Measurements from ENCODE around the gene PRKAG2. TPM values are rescaled to one million over a fixed set of nuclear protein-coding genes. Genes with fewer than 3 reads are reported as not detected.
"Not testable (repeated sequence)": the region's sequence is repeated elsewhere in the genome, so short reads cannot be mapped to it uniquely, and the experiment has no call there.

Gene PRKAG2
- polyA plus RNA-seq, 4 donors, result 24.9 to 44.4 (median 28.2) TPM

DNA sequence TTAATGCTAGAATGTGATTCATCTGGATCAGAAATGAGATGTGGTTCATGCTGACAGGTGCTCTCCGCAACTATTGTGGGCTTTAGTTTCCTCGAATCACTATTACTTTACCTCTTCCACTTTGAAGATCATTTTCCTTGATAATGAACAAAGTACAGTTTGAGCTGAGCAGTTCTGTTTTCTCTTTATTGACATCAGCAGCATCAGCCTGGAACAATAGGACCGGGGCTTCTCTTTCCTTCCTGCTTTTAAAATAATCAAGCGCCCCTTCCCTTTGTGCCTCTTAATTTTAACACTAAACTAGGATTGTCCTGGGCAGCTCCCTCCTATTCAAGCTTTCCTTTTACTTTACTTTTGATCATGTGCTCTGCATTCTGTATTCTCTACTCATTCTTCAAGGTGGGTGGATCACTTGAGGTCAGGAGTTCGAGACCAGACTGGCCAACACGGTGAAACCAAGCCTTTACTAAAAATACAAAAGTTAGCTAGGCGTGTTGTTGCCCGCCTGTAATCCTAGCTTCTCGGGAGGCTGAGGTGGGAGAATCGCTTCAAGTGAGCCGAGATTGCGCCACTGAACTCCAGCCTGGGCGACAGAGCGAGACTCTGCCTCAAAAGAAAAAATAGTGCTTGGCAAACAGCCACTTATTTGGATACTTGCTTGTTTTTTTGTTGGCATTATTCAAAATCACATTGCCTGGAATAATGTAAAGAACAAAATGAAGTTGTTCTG is 290.2 kb downstream of the PRKAG2 start:
- DNase-seq (ENCODE audit: low read depth in 4 of 4, low spot score in 2 of 4), result no peak

DNA sequence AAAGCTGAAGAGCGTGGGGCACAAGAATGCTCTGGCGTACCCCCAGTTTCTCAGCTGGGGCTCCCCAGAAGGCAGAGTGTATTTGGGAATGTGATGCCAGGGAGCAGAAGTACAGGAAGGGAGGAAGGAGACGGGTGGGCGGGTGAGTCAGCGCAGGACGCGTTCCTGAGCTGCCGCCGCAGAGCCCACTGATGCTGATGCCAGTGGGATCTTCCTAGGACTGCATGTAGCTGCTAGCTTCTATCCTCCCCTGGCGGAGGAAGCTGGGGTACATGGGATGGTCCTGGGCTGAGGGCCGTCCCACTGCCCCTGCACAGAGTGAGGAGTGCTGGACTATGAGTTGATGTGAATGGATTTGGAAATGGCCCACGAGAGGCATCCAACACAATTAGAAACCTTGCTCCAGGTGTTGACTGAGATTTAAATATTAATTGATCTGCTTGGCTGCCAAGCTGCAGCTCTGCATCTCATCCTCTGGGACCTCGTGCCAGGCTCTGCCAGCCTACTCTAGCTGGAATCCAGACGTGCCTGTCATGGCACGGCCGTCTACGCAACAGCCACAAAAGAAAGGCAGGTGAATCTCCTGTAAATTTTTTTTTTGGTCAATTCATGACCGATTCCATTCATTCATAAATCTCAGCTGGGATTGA is 291.0 kb downstream of the PRKAG2 start:
- no peak for DNase-seq (ENCODE audit: low read depth in 4 of 4, low spot score in 2 of 4)

DNA sequence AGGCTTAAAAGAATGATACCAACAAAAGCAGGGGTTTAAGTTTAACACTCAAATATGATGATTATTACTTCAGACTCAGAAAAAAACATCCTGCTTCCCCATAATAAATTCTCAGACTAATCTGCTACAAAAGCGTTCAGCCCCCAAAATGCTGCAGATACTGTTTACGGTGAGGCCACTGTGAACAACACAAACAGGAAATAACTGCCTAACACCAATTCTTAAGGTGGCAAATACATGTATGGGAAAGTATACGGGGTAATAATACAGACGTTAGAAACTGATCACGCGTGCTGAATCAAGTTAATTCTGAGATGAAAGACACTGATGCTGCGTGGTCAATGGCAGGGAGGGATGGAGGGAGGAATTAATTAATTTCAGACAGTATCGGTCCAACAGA is 295.2 kb downstream of the PRKAG2 start:
- DNase-seq (ENCODE audit: low read depth in 4 of 4, low spot score in 2 of 4), result no peak

DNA sequence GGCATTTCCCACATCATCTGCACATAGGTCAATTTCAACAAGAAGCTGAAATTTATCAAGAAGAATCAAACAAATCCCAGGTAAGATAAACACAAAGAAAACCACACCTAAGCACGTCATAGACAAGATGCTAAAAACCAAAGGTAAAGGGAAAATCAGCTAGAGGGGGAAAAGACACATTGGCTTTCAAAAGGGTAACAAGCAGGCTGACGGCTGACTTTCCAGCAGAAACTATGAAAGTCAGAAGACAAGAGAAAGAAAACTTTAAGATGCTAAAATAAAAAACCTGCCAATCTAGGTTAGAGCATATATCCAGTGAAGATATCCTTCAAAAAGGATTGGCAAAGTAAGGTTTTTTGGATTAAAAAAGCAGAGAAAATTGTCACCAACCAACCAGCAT is 297.3 kb downstream of the PRKAG2 start:
- no peak for DNase-seq (ENCODE audit: low read depth in 4 of 4, low spot score in 2 of 4)

DNA sequence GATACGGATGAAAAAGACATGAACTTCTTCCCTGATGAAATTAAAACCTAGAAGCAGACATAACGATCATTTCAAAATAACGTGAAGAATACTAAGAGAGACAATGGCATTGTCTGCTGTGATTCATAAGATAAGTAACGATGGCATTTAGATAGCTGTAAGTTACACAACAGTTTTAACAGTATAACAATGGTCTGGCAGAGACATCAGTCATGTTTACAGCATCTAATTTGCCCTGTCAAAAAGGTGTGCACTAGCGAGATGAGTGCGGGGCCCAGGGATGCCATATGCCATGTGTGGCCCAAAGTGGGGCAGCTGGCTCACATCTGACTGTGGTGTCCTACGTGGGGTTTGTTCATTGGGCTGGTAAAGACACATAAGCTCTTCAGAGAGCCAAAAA is 301.5 kb downstream of the PRKAG2 start:
- no peak for DNase-seq (ENCODE audit: low read depth in 4 of 4, low spot score in 2 of 4)

DNA sequence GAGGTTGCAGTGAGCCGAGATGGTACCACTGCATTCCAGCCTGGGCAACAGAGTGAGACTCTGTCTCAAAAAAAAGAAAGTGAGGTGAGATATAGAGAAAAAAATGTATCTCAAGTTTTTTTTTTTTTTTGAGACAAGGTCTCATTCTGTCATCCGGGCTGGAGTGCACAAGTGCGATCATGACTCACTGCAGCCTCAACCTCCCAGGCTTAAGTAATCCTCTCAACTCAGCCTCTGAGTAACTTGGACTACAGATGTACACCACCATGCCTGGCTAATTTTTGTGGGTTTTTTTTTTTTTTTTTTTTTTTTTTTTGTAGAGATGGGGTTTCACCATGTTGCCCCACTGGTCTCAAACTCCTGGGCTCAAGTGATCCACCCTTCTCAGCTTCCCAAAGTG is 303.9 kb downstream of the PRKAG2 start:
- not testable (repeated sequence) for DNase-seq (ENCODE audit: low read depth in 4 of 4, low spot score in 2 of 4)

DNA sequence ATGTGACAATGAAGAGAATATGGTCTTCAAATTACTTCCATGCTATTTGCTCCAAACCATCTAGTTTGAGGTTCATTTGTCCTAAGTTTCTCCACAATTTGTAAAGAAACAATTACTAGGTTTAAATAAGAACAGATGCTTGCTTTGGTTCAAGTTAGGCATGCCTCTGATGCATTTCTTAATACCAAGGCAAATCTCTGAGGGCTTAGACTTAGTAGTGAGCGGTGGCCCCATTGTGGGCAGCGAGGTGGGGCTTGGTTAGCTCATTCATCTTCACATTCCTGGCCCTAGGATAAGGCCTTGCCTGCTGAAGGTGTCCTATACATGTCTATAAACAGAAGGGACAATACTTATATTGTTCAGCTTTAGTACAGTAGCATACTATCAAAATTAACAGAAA is 304.8 kb downstream of the PRKAG2 start:
- no peak for DNase-seq (ENCODE audit: low read depth in 4 of 4, low spot score in 2 of 4)

DNA sequence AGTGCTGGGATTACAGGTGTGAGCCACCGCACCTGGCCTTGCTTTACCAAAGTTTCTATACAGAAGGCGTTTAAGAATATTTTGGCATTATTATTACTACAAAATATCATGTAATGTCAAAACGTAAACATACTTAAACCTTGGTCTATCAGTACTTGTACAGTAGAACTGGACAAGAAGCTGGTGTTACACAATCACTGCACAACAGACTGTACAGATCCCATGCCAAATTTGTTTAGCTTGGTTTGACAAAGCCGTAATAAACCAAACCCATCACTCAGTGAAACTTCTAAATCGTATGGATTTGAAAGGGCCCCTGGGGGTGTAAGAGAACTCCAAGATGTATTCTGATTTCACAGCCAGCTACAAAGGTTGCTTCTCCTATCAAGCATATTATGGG is 305.4 kb downstream of the PRKAG2 start:
- no peak for DNase-seq (ENCODE audit: low read depth in 4 of 4, low spot score in 2 of 4)

DNA sequence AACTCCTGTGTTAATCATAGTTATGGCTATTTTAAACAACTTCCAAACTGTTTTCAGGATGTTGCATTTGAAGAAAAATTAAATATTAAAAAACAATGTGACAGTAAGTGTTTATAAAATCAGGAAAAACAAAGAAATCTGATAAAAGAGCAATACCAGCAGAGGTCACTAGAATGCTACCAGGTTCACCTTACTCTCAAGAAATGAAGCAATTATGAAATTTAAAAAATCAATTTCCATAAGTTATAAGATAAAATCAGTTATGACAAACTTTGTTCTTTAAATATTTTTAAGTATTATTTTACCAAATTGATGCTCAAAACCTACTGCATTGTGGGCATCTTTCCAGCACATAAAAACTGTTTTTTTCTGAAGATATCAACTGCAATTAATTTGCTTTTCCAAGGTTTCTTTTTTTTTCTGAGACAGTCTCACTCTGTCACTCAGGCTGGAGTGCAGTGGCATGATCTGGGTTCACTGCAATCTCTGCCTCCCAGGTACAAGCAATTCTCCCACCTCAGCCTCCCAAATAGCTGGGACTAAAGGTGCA is 306.5 kb downstream of the PRKAG2 start:
- DNase-seq (ENCODE audit: low read depth in 4 of 4, low spot score in 2 of 4), result no peak

DNA sequence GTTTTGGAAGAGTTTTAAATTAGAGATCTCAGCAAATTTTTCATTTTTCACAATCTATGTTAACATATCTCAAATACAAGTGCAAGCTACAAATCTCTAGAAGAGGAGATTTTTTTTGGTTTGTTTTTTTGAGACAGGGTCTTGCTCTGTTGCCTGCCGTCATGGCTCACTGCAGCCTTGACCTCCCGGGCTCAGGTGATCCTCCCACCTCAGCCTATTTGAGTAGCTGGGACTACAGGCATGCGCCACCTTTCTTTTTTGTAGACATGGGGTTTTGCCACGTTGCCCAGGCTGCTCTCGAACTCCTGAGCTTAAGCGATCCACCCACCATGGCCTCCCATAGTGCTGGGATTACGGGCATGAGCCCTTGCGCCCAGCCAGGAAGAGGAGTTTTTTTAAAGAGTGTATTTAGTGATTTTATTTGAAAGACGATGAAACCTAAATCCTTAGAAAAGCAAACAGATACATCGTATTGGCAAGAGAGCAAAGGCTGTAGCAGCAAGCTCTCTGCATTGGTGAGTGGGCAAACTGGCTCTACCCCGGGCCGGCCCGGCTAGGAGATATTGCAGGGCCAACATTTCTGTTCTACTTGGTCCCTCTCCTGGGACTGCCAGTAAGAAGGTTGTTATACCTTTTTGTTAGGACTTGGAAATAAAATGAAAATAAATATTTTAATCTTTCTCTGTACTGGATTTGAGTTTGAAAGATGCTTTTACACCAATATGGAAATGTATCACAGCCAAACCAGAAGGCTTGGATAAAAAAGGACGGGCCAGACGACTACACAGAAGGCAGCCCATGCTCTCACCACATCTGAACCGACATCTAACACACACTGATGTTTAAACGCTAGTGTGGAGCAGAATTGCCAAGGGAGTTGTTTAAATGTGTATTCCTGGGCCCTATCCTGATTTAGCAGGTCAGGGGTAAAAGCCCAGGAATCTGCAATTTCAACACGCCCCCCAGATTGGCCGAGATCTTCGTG is 307.7 kb downstream of the PRKAG2 start:
- DNase-seq (ENCODE audit: low read depth in 4 of 4, low spot score in 2 of 4), result peak in 1 of 4 donors; percentile 43

DNA sequence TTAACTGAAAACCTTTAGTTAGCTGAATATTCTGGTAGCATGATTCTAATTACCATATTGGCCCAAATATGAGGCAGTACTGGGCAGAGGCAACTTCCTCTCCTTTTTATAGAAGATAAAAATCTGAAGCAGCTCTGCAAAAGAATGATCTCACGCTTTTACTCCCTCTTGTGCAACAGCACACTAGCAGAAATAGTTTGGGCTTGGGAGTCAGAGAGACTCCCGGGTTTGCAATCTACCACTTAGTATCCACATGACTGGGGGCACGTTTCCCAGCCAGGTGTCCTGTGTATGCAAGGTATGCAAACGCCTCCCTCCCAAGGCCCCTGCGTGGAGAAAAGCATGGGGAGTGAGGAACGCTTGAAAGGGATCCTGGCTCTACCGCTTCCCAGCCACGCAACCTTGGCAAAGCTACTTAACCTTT is 310.0 kb downstream of the PRKAG2 start:
- DNase-seq (ENCODE audit: low read depth in 4 of 4, low spot score in 2 of 4), result no peak

DNA sequence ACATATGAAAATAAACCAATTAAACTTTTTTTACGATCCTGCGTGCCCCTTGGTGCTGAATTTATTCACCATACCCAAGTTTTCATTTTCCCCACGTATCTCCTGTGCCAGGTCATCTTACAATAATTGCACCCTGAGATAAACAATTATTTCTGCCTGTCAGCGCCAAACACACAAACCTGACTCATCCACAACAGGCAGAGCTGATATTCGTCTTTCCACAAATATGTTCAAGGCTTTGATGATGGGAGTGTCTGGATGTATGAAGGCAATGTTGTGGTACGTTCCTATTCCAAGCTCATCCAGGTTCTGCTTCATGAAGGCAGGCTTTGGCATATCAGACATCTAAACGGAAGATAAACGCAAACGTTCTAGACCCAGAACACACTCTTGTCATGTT is 311.4 kb downstream of the PRKAG2 start:
- no peak for DNase-seq (ENCODE audit: low read depth in 4 of 4, low spot score in 2 of 4)

DNA sequence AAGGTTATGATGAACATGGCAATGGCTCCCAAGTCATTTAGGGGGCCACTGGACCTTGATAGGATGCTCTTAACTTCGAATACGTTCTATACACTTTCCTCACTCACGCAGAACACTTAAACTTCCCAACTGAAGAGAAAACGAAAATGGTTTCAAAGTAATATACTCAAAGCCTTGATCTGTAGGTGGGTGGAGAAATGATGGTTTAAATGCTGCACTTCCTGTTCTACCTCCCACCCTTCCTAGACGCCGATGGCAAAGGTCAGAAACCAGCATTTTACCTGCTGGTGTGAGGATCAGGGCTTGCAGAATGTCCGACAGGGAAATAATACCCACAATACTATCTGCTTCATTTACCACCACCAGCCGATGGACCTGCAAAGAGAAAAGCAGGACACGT is 316.7 kb downstream of the PRKAG2 start:
- DNase-seq (ENCODE audit: low read depth in 4 of 4, low spot score in 2 of 4), result no peak

DNA sequence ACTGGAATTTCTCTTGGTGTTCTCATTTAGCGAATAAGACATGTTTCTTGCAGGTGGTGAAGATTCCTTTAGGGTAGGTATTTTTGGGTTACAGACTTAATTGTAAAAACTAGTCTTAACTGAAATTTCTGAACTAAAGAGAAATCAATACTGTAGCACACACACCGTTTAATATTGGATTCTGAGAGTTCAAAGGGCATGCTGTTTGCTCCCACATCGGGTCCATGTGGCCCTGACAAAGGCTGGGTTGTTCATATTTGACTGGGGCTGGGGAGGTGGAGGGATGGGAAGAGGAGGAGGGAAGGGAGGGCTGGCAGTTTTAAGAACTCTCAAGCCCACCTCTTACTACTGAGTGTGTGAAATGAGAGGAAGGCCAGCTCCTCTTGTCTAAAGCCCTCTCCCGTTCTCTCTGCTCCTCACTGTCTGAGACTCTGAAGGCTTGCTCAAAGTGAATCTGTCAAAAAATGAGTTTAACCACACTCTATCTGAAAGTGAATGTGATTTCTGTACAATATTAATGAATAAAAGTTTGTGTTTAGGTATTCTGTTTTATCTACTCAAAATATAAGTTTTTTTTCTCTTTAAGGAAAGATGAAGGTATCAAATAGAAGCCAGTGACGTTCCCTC is 317.2 kb downstream of the PRKAG2 start:
- no peak for DNase-seq (ENCODE audit: low read depth in 4 of 4, low spot score in 2 of 4)

DNA sequence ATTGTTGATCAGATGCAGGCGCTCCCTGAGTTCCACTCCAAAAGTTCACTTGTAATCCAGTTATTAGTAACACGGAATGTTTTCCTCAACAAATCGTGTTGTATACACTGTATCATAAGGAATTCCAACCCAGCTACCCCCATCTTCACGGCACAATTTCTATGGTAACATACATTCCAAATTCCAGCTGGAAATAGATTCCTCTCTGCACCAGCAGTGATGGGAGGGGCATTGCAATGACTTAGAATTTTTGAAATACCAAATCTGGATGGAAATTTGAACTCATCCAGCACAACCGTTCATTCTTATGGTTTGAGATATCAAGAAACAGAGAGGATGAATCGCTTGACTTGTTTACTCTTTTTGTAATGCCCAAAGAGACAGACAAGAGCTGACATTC is 318.3 kb downstream of the PRKAG2 start:
- DNase-seq (ENCODE audit: low read depth in 4 of 4, low spot score in 2 of 4), result no peak

DNA sequence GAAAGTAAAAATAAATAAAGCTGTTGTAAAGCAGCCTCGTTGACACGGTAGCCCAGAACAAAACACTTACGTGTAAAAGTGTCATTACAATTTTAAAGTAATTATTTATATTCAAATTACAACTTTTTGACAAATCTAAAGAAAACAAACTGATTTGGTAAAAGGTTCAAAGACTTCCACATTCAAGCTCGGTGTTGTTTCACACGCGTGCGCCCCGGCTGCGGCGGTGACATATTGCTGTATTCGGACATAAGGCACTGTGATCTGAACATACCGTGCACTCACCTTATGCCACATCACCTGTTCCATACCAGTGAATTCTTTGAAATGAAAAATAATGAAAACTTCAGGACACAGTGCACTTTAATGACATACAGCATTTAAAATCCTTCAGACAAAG is 320.3 kb downstream of the PRKAG2 start:
- no peak for DNase-seq (ENCODE audit: low read depth in 4 of 4, low spot score in 2 of 4)

DNA sequence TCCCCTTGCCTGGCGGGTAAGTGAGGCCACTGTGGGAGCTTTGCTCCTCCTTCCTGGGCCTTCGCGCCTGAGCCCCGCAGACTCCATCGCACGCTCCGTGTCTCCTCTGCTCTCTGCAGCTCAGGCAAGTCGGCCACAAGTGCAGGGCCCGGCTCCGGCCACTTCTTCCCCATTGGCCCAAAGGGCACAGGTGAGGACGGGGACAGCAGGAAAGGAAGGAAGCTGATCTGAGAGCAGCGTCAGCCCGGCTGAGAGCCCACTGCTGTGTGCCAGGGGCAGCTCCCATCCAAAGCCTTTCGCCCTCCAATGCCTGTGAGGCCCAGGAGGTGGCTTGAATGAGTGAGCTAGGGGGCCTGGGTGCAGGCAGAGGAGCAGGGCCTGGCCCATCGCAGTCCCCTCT is 323.6 kb downstream of the PRKAG2 start:
- DNase-seq (ENCODE audit: low read depth in 4 of 4, low spot score in 2 of 4), result no peak

DNA sequence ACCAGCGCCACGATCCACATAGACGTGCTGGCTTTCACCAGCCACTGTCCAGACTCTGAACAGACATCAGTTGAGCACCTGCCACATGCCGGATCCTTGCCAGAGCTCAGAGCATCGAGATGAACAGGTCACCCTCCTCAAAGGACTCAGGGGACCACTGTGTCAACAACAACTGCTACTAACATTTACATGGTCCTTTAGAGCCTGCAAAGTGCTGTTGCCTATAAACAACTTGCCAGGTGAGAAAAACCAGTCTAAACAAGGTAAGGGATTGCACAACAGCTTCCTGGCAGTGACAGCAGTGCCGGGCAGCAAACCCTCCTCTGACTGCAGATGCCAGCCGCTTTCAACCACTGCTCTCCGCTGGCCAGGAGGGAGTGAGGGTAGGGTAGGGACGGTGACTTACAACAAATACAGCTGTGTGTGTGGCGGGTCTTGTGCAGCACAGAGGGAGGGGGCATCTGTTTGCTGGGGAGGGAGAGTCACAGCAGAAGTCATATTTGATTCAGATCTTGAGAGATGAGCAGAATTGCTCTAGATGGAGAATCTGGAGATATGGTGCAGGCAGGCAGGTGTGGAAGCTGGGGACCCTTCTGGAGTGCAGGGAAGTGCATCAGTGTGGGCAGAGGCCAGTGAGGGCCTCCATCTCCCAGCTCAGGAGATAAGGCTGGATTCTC is 324.4 kb downstream of the PRKAG2 start:
- DNase-seq (ENCODE audit: low read depth in 4 of 4, low spot score in 2 of 4), result no peak

DNA sequence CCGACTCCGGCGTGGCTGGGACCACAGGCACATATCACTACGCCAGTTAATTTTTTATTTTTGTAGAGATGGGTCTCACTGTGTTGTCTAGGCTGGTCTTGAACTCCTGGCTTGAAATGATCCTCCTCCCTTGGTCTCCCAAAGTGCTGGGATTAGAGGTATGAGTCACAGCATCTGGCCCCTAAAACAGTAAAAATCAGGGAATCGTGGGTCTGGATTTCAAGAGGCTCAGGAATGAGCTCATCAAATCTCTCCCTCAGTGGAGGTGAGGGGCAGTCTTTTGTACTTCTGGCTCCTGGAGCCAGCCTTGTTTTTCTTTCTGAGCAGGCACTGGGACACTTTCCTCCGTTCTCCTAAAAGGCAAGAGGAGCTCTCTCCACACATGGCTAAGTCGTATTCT is 325.1 kb downstream of the PRKAG2 start:
- DNase-seq (ENCODE audit: low read depth in 4 of 4, low spot score in 2 of 4), result no peak

All from left renal cortex interstitium (tissue), 4 donors.